H9 (cell line): ENCODE results near the gene EPHA10. TPM values are rescaled to one million over a fixed set of nuclear protein-coding genes. Genes with fewer than 3 reads are reported as not detected.

Source experiments
- DNase-seq: peaks from one replicate; pipeline ENCODE4 v3.0.0-alpha.2; 2017
- H2AFZ ChIP-seq: one replicate; pipeline ENCODE4 v1.6.1; 2013; ENCODE audit warnings: mild to moderate bottlenecking, low read length, control low read depth, moderate library complexity
- H2AK5ac ChIP-seq: 2 replicates; pipeline ENCODE4 v1.6.1; 2013; ENCODE audit warnings: low read length, control low read depth, mixed read lengths; ENCODE audit not compliant: insufficient read length
- H2BK120ac ChIP-seq: one replicate; pipeline ENCODE4 v1.6.1; 2013; ENCODE audit warnings: low read depth, mild to moderate bottlenecking, low read length, control low read depth, inconsistent platforms; ENCODE audit not compliant: poor library complexity, severe bottlenecking
- H2BK12ac ChIP-seq: 2 replicates; pipeline ENCODE4 v1.6.1; 2013; ENCODE audit warnings: low read length, control low read depth, mixed read lengths, low read depth; ENCODE audit not compliant: insufficient read length
- H2BK15ac ChIP-seq: 2 replicates; pipeline ENCODE4 v1.6.1; 2013; ENCODE audit warnings: low read depth, low read length, control low read depth
- H2BK20ac ChIP-seq: one replicate; pipeline ENCODE4 v1.6.1; 2013; ENCODE audit warnings: low read depth, mild to moderate bottlenecking, low read length, control low read depth, inconsistent platforms; ENCODE audit not compliant: poor library complexity, severe bottlenecking
- H2BK5ac ChIP-seq: 2 replicates; pipeline ENCODE4 v1.6.1; 2013; ENCODE audit warnings: low read length, control low read depth, mixed read lengths; ENCODE audit not compliant: insufficient read length
- H3K14ac ChIP-seq: 2 replicates; pipeline ENCODE4 v1.6.1; 2013; ENCODE audit warnings: low read length, control low read depth; ENCODE audit not compliant: insufficient read depth
- H3K18ac ChIP-seq: 2 replicates; pipeline ENCODE4 v1.6.1; 2013; ENCODE audit warnings: low read depth, mild to moderate bottlenecking, mixed read lengths, low read length, control low read depth; ENCODE audit not compliant: insufficient read length
- H3K23ac ChIP-seq: 2 replicates; pipeline ENCODE4 v1.6.1; 2013; ENCODE audit warnings: low read length, control low read depth, mixed read lengths, low read depth; ENCODE audit not compliant: insufficient read length
- H3K23me2 ChIP-seq: 2 replicates; pipeline ENCODE4 v1.6.1; 2013; ENCODE audit warnings: low read depth, mild to moderate bottlenecking, mixed read lengths, low read length, control low read depth; ENCODE audit not compliant: insufficient read length, poor library complexity, severe bottlenecking
- H3K27ac ChIP-seq: 2 replicates; pipeline ENCODE4 v1.5.1; 2013; ENCODE audit warnings: low read length, control low read depth, mixed read lengths, low read depth; ENCODE audit not compliant: insufficient read length
- H3K27me3 ChIP-seq: 2 replicates; pipeline ENCODE4 v1.6.1; 2013; ENCODE audit warnings: low read length, control low read depth, inconsistent platforms; ENCODE audit not compliant: insufficient read depth
- H3K4ac ChIP-seq: 2 replicates; pipeline ENCODE4 v1.6.1; 2013; ENCODE audit warnings: low read depth, mild to moderate bottlenecking, control low read depth, inconsistent platforms, low read length, moderate library complexity
- H3K4me1 ChIP-seq: 2 replicates; pipeline ENCODE4 v1.6.1; 2013; ENCODE audit warnings: low read length, control low read depth, inconsistent platforms; ENCODE audit not compliant: insufficient read depth
- H3K4me2 ChIP-seq: 2 replicates; pipeline ENCODE4 v1.6.1; 2013; ENCODE audit warnings: low read length, control low read depth, mixed read lengths; ENCODE audit not compliant: insufficient read length, insufficient read depth
- H3K56ac ChIP-seq: 2 replicates; pipeline ENCODE4 v1.6.1; 2013; ENCODE audit warnings: low read depth, mild to moderate bottlenecking, mixed read lengths, low read length, control low read depth; ENCODE audit not compliant: insufficient read length
- H3K79me1 ChIP-seq: 2 replicates; pipeline ENCODE4 v1.6.1; 2013; ENCODE audit warnings: low read depth, mild to moderate bottlenecking, moderate library complexity, low read length, control low read depth, inconsistent platforms; ENCODE audit not compliant: insufficient read depth, poor library complexity, severe bottlenecking
- H3K79me2 ChIP-seq: 2 replicates; pipeline ENCODE4 v1.6.1; 2013; ENCODE audit warnings: low read length, control low read depth, inconsistent platforms; ENCODE audit not compliant: insufficient read depth
- H3K9ac ChIP-seq: 2 replicates; pipeline ENCODE4 v1.6.1; 2013; ENCODE audit warnings: low read length, control low read depth, mixed read lengths; ENCODE audit not compliant: insufficient read length; ENCODE audit errors: extremely low read depth
- H3K9me3 ChIP-seq: one replicate; pipeline ENCODE4 v1.6.1; 2013; ENCODE audit warnings: low read depth, low read length, inconsistent platforms; ENCODE audit not compliant: control insufficient read depth
- H3T11ph ChIP-seq: one replicate; pipeline ENCODE4 v1.6.1; 2013; ENCODE audit warnings: mild to moderate bottlenecking, low read length, control low read depth, inconsistent platforms
- H4K20me1 ChIP-seq: one replicate; pipeline ENCODE4 v1.6.1; 2013; ENCODE audit not compliant: control insufficient read depth, insufficient read length, insufficient read depth
- H4K5ac ChIP-seq: 2 replicates; pipeline ENCODE4 v1.6.1; 2013; ENCODE audit warnings: low read depth, mild to moderate bottlenecking, mixed read lengths, low read length, control low read depth; ENCODE audit not compliant: insufficient read length
- H4K8ac ChIP-seq: replicated peaks from 2 replicates; pipeline ENCODE4 v1.6.1; 2013; ENCODE audit warnings: low read length, control low read depth, mixed read lengths, low read depth; ENCODE audit not compliant: insufficient read length
- H4K91ac ChIP-seq: 2 replicates; pipeline ENCODE4 v1.6.1; 2013; ENCODE audit warnings: low read depth, mild to moderate bottlenecking, moderate library complexity, mixed read lengths, low read length, control low read depth; ENCODE audit not compliant: insufficient read length
- H3K27ac Mint-ChIP-seq, 3 experiments: 2 replicates in 2 of 3; 3 replicates in 1 of 3; pipeline ENCODE4 v1.8.0; 2020 to 2021; ENCODE audit warnings: mixed read lengths in 3 of 3, mild to moderate bottlenecking in 1 of 3, moderate library complexity in 1 of 3
- H3K27me3 Mint-ChIP-seq: 2 replicates; pipeline ENCODE4 v1.8.0; 2021; ENCODE audit warnings: low read depth, mild to moderate bottlenecking, moderate library complexity, mixed read lengths
- H3K36me3 Mint-ChIP-seq, 3 experiments: 2 replicates in 2 of 3; 3 replicates in 1 of 3; pipeline ENCODE4 v1.8.0; 2020 to 2021; ENCODE audit warnings: low read depth in 3 of 3, mixed read lengths in 3 of 3; ENCODE audit not compliant: insufficient read depth in 1 of 3
- H3K4me1 Mint-ChIP-seq, 2 experiments: 2 replicates each; pipeline ENCODE4 v1.8.0; 2020; ENCODE audit warnings: mixed read lengths in 2 of 2
- H3K4me3 Mint-ChIP-seq, 2 experiments: 2 replicates in 1 of 2; 3 replicates in 1 of 2; pipeline ENCODE4 v1.8.0; 2020 to 2021; ENCODE audit warnings: mild to moderate bottlenecking in 2 of 2, mixed read lengths in 2 of 2, moderate library complexity in 1 of 2
- H3K9me3 Mint-ChIP-seq, 2 experiments: 2 replicates in 1 of 2; 3 replicates in 1 of 2; pipeline ENCODE4 v1.8.0; 2020; ENCODE audit warnings: mild to moderate bottlenecking in 2 of 2, mixed read lengths in 2 of 2, moderate library complexity in 1 of 2
- CTCF ChIP-seq: fragments of 200-600 bp; sonication (generic); conservative IDR thresholded peaks from 3 replicates; pipeline ENCODE4 v1.8.0; 2021; ENCODE audit warnings: antibody characterized with exemption, mild to moderate bottlenecking
- WGBS: extraction: QIAGEN DNeasy Blood & Tissue Kit; methylation state at CpG from one replicate; pipeline ENCODE4 v1.1.7; 2013; ENCODE audit warnings: missing lambda C conversion rate, low lambda C conversion rate, mixed read lengths; ENCODE audit not compliant: insufficient read length; ENCODE audit errors: extremely low coverage; 5-methylcytosine and 5-hydroxymethylcytosine counted together
- total RNA-seq: library from RNA; stranded (reverse); gene quantifications from 2 replicates; pipeline ENCODE4 v1.2.1, GENCODE V29; 2021

EPHA10 gene
- total RNA-seq, 1 experiment from 2014 or later, result 0.96 TPM

DNA sequence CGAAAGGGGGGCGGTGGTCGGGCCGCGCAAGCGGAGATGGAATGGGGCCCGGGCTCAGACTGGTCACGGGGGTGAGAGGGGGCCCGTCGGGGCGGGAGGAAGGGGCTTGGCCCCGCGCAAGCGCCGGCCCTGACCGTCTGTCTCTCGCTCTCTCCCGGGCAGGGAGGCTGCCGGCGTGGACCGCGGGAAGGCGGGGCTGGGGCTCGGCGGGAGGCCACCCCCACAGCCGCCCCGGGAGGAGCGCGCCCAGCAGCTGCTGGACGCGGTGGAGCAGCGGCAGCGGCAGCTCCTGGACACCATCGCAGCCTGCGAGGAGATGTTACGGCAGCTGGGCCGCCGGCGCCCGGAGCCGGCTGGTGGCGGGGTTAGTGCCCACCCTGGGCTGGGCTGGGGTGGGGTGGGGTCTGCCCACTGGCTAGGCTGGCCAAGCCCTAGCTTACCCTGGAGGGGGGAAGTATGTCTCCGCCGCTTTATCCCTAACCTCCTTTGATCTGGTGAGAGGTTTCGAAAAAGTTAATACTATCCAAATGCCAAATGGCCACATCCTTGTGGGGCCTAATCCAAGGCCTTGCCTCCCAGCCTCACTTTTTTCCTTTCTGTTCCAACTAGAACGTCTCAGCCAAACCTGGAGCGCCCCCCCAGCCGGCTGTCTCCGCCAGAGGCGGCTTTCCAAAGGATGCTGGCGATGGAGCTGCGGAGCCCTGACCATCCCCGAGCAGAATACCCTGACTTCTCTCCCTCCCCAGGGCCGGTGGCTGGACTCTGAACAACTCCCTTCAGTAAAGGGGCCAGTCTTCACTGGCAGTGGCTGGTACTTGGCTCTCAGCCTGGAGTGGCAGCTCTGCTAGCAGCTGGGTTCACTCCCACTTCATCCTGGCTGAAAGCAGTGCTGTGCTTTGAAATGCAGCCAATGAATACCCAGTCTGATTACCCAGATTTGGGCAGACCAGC is 43.7 kb upstream of the EPHA10 start:
- Histone ChIP-seq H3T11ph (no peak overlapping the region), H2BK5ac (no peak overlapping the region), H3K14ac (no peak overlapping the region), H4K91ac (no peak overlapping the region), H3K23ac (no peak overlapping the region), H2AFZ (no peak overlapping the region), H3K4me2 (peak overlapping the region; percentile 68), H2BK12ac (no peak overlapping the region), H3K4me1 (no peaks in the 10 kb centered on the region; the same call in 1 of the 2 replicates), H3K23me2 (peaks cover 8% of the 10 kb centered on the region), H2AK5ac (no peak overlapping the region), H3K9me3 (no peaks in the 10 kb centered on the region), H4K20me1 (no peaks in the 10 kb centered on the region), H4K5ac (no peak overlapping the region), H2BK20ac (no peak overlapping the region), H3K56ac (no peak overlapping the region), H2BK120ac (no peak overlapping the region), H3K27ac (no peak overlapping the region), H3K18ac (no peak overlapping the region), H3K27me3 (no peaks in the 10 kb centered on the region), H3K79me2 (peaks cover 9% of the 10 kb centered on the region; the same call in 1 of the 2 replicates), H3K9ac (peak overlapping the region; percentile 39), H3K4ac (no peak overlapping the region), H2BK15ac (no peak overlapping the region), H3K79me1 (peaks cover 9% of the 10 kb centered on the region), H4K8ac (no peak overlapping the region)
- Mint-ChIP-seq H3K27ac (peak overlapping the region; percentile 61 to 98 (median 89); a peak in 5 of 7 replicates), H3K36me3 (peaks cover 29 to 46% (median 30%) of the 10 kb centered on the region in 3 experiments), H3K4me1 (peaks cover 10 to 11% of the 10 kb centered on the region in 2 experiments), H3K9me3 (no peaks in the 10 kb centered on the region), H3K4me3 (peak overlapping the region; percentile 84 to 93), H3K27me3 (no peaks in the 10 kb centered on the region; the same call in 1 of the 2 replicates)
- TF ChIP-seq CTCF, result 0 out of 3 replicates have a peak, but pooled peaks have one; percentile 10
- WGBS, result no CpG with 5 or more reads among the region's 54 CpGs
- peak; percentile 48 for DNase-seq
